OCI-LY3 (cell line): Measurements from ENCODE around the gene COL16A1.

Experiments used
- H2AFZ ChIP-seq: fragments of 200-600, 300-600 bp; shearing (Covaris generic); 2 replicates; pipeline ENCODE4 v1.6.0; 2014; ENCODE audit warnings: antibody characterized with exemption, low read depth, low read length
- H3K27ac ChIP-seq: fragments of 200-600, 300-600 bp; sonication (generic); 2 replicates; pipeline ENCODE4 v1.5.1; 2014; ENCODE audit warnings: mild to moderate bottlenecking, low read length, moderate library complexity, mixed read lengths
- H3K27me3 ChIP-seq: fragments of 200-600, 300-600 bp; sonication (generic); 2 replicates; pipeline ENCODE4 v1.6.1; 2014; ENCODE audit warnings: low read depth, low read length, mixed read lengths
- H3K36me3 ChIP-seq: fragments of 200-600, 300-600 bp; sonication (generic); replicated peaks from 2 replicates; pipeline ENCODE3; 2014; ENCODE audit warnings: low read depth, low read length, mixed read lengths
- H3K4me1 ChIP-seq: fragments of 300-600, 200-600 bp; sonication (generic); 2 replicates; pipeline ENCODE4 v1.6.1; 2014; ENCODE audit warnings: low read length, mixed read lengths
- H3K4me2 ChIP-seq: fragments of 200-600, 300-600 bp; sonication (generic); 2 replicates; pipeline ENCODE4 v1.6.1; 2014; ENCODE audit warnings: low read length, mixed read lengths
- H3K4me3 ChIP-seq: fragments of 300-600, 200-600 bp; sonication (generic); 2 replicates; pipeline ENCODE4 v1.5.1; 2014; ENCODE audit warnings: antibody characterized with exemption, mild to moderate bottlenecking, low read length, moderate library complexity
- H3K79me2 ChIP-seq: fragments of 300-600, 200-600 bp; shearing (Covaris generic); 2 replicates; pipeline ENCODE4 v1.6.1; 2014; ENCODE audit warnings: mild to moderate bottlenecking, low read length, mixed read lengths
- H3K9ac ChIP-seq: fragments of 300-600, 200-600 bp; shearing (Covaris generic); 2 replicates; pipeline ENCODE4 v1.6.0; 2014; ENCODE audit warnings: mild to moderate bottlenecking, low read length, moderate library complexity
- H3K9me3 ChIP-seq: fragments of 200-600, 300-600 bp; shearing (Covaris generic); 2 replicates; pipeline ENCODE4 v1.6.1; 2014; ENCODE audit warnings: low read length, mixed read lengths; ENCODE audit not compliant: insufficient read depth
- H4K20me1 ChIP-seq: fragments of 200-600, 300-600 bp; sonication (generic); 2 replicates; pipeline ENCODE4 v1.6.1; 2016; ENCODE audit warnings: low read length, mixed read lengths; ENCODE audit not compliant: insufficient read depth
- CTCF ChIP-seq: fragments of 200-600, 300-600 bp; sonication (generic); IDR thresholded peaks from 2 replicates; pipeline ENCODE4 v1.5.1; 2014; ENCODE audit warnings: antibody characterized with exemption, low read length, low read depth
- EZH2phosphoT487 ChIP-seq: fragments of 200-600 bp; shearing (Covaris generic); IDR thresholded peaks from 2 replicates; pipeline ENCODE4 v1.6.1; 2018; ENCODE audit warnings: antibody characterized with exemption, mixed run types, low read depth

COL16A1 gene

GRCh38 chr1:31677949-31678348 is 25.9 kb downstream of the COL16A1 start:
- no peaks in the 10 kb centered on the region for H3K36me3 ChIP-seq
- TF ChIP-seq CTCF, result no peak
- TF ChIP-seq EZH2phosphoT487, result no peak
- no peaks in the 10 kb centered on the region for H3K9me3 ChIP-seq
- H3K4me1 ChIP-seq, result peaks cover 2% of the 10 kb centered on the region; the same call in 1 of the 2 replicates
- 0 out of 2 replicates have a peak overlapping the region, but pooled peaks have one; percentile 3 for H3K4me2 ChIP-seq
- no peak overlapping the region for H3K27ac ChIP-seq
- no peak overlapping the region for H2AFZ ChIP-seq
- no peak overlapping the region for H3K4me3 ChIP-seq
- H3K27me3 ChIP-seq, result peaks cover 28% of the 10 kb centered on the region
- H3K9ac ChIP-seq, result no peak overlapping the region
- H4K20me1 ChIP-seq, result no peaks in the 10 kb centered on the region
- H3K79me2 ChIP-seq, result no peaks in the 10 kb centered on the region

- H3K9ac ChIP-seq, result no peak overlapping the region
- H4K20me1 ChIP-seq, result no peaks in the 10 kb centered on the region
- no peaks in the 10 kb centered on the region for H3K36me3 ChIP-seq
- H2AFZ ChIP-seq, result no peak overlapping the region
- H3K9me3 ChIP-seq, result no peaks in the 10 kb centered on the region
- no peak overlapping the region for H3K4me3 ChIP-seq
- no peak overlapping the region for H3K27ac ChIP-seq
- no peak overlapping the region for H3K4me2 ChIP-seq
- peaks cover 2% of the 10 kb centered on the region; the same call in 1 of the 2 replicates for H3K4me1 ChIP-seq
- peaks cover 28% of the 10 kb centered on the region for H3K27me3 ChIP-seq
- H3K79me2 ChIP-seq, result no peaks in the 10 kb centered on the region
- no peak for TF ChIP-seq CTCF
- no peak for TF ChIP-seq EZH2phosphoT487
These were observed 26.4 kb downstream of the COL16A1 start for GRCh38 chr1:31677401-31677800.

GRCh38 chr1:31675756-31676155 is 28.1 kb downstream of the COL16A1 start:
- H3K4me2 ChIP-seq, result no peak overlapping the region
- peaks cover 2% of the 10 kb centered on the region; the same call in 1 of the 2 replicates for H3K4me1 ChIP-seq
- H3K9ac ChIP-seq, result no peak overlapping the region
- no peaks in the 10 kb centered on the region for H3K79me2 ChIP-seq
- no peak overlapping the region for H2AFZ ChIP-seq
- H3K27me3 ChIP-seq, result peaks cover 19% of the 10 kb centered on the region
- no peak overlapping the region for H3K27ac ChIP-seq
- H3K4me3 ChIP-seq, result no peak overlapping the region
- TF ChIP-seq EZH2phosphoT487 (no peak), CTCF (no peak)
- no peaks in the 10 kb centered on the region for H3K9me3 ChIP-seq
- no peaks in the 10 kb centered on the region for H3K36me3 ChIP-seq
- no peaks in the 10 kb centered on the region for H4K20me1 ChIP-seq

- Histone ChIP-seq H3K9me3 (no peaks in the 10 kb centered on the region), H3K79me2 (no peaks in the 10 kb centered on the region), H4K20me1 (no peaks in the 10 kb centered on the region), H3K4me1 (peaks cover 2% of the 10 kb centered on the region; the same call in 1 of the 2 replicates), H3K4me3 (no peak overlapping the region), H3K36me3 (no peaks in the 10 kb centered on the region), H3K27me3 (peaks cover 18% of the 10 kb centered on the region), H3K4me2 (no peak overlapping the region), H3K9ac (no peak overlapping the region), H3K27ac (no peak overlapping the region), H2AFZ (no peak overlapping the region)
- TF ChIP-seq EZH2phosphoT487 (no peak), CTCF (no peak)
These were observed 28.7 kb downstream of the COL16A1 start for GRCh38 chr1:31675161-31675560.
